GM18951 (cell line): ENCODE results near the gene NOTCH1.
"Not testable (repeated sequence)": the region's sequence is repeated elsewhere in the genome, so short reads cannot be mapped to it uniquely, and the experiment has no call there.

Experiments
- POLR2A ChIP-seq: IDR thresholded peaks from 4 replicates; pipeline ENCODE4 v1.6.1; 2011; ENCODE audit warnings: mild to moderate bottlenecking; ENCODE audit not compliant: insufficient read length, insufficient read depth; ENCODE audit errors: extremely low read depth
- in situ Hi-C: fragments of 300-500 bp; cut with MboI; formaldehyde crosslinking; loops from one replicate; pipeline ENCODE4 v1.12.0; 2022; ENCODE audit warnings: low sequenced_read_pairs, mixed read lengths, inconsistent platforms; ENCODE audit not compliant: unreplicated experiment

Gene NOTCH1

DNA sequence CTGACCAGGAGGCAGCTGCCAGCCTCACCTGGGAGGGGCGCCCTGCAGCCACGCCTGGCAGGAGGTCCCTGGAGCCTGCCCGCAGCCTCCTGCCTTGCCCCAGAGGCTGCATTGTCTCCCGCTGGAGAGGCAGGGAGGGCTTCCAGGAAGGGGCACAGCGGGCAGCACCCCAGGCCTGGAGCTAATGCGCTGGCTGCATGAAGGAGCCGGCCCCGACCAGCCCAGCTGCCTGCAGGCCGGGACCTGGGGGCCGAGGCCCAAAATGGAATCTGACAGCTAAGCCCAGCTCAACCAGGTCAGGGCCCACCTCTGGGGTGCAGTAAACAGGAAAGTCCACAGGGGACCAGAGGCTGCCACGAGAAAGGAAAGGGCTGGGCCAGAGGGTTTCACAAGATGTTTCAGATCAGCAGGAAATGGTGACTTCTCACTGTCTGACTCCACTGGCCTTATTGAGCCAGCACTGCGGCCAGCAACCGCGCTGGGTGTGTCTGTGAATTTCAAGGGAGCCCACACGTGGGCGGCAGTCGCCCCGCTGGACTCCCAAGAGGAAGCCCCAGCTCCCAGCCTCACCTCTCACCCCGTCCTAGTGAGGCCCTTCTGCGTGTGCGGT is 18.6 kb upstream of the NOTCH1 start:
- in situ Hi-C loops: no loop called here
- no peak for TF ChIP-seq POLR2A

DNA sequence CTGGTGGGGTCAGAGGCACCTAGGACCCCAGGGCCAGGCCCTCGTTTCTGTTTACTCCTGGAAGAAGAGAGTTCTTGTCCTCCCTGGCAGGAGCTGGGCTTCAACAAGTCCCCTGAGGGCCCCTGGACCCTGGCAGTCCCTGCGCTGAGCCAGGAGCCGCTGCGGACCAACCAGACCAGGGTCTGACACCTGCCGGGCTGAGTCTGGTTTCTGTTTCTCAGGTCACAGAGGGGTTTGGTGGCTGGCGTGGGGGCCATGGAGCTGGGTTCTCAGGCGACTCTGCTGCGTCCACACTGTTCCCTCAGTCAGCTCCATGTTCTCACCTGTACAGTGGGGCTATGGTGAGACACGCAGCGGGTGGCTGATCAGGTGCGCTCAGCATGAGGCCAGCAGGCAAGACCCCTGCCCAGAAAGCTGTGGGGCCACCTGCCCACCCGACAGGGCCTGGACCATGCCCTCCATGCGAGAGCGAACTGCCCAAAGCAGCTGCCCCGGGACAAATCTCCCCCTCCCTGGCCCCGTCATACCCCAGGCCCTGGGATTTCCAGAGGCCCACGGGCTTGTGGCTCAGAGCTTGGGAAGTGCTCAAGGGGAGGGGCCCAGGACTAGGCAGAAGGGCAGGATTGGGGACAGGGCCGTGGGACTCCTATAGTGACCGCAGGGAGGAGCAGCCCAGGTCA is 17.9 kb upstream of the NOTCH1 start:
- in situ Hi-C loops: no loop called here
- no peak for TF ChIP-seq POLR2A

DNA sequence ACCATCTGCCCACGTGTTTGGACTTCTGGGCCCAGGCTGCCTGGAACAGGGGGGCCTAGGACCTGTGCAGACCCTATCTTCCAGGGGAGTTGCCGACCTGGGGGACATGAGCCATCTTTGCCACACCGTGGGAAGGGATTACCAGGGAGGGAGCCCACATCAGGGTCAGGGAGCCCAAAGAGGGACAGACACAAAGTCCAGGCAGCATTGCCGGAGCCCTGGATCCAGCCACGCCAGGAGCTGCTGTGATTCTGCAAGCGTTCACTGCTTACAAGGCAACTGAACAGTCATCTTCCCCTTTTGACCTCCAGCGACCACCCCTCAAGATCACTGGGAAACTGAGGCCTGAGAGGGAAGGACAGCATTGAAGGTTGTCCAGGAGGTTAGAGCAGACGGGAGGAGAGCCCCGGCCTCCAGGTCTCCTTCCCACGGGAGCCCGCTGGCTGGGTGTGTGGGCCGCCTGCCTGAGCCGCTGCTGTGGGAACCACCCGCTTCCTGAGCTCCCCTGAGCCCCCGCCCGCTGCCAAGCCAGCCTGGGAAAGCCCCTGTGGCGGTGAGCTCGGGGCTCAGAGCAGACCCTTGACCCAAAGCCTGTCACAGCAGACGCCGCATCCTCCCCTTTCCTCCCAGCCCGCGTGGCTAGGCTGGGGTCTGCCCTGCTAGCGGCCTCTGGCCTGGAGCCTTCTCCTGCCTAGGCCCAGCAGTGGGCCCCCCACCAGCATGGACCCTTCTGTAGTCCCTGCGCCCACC is 17.1 kb upstream of the NOTCH1 start:
- no peak for TF ChIP-seq POLR2A
- in situ Hi-C loops: no loop called here

DNA sequence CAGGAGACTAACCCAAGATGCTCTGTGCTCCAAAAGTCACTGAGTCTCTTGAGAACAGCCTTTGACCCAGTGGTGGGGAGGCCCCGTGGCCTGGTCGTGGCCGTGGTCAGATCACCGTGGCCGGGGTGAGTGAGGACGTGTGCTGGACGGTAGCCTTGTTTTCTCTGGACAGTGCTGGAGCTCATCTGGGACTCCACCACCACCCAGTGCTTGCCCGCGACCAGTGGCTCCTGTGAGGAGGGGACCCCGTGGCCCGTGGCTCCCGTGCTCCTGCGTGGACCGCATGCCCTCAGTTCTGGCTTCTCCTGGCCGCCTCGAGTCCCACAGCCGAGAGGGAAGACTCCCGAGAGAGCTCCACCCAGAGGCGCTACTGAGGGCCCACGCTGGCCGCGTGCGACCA is 15.9 kb upstream of the NOTCH1 start:
- in situ Hi-C loops: no loop called here
- no peak for TF ChIP-seq POLR2A

DNA sequence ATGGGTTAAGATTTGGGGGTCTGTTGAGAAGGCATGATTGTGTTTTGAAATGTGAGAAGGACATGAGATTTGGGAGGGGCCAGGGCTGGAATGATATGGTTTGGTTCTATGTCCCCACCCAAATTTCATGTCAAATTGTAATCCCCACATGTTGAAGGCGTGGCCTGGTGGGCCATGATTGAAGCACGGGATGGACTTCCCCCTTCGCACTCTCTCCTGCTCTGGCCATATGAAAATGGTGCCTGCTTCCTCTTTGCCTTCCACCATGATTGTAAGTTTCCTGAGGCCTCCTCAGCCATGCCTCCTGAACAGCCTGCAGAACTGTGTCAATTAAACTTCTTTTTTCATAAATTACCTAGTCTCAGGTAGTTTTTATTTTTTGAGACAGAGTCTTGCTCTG is 14.7 kb upstream of the NOTCH1 start:
- in situ Hi-C loops: no loop called here
- TF ChIP-seq POLR2A: no peak

DNA sequence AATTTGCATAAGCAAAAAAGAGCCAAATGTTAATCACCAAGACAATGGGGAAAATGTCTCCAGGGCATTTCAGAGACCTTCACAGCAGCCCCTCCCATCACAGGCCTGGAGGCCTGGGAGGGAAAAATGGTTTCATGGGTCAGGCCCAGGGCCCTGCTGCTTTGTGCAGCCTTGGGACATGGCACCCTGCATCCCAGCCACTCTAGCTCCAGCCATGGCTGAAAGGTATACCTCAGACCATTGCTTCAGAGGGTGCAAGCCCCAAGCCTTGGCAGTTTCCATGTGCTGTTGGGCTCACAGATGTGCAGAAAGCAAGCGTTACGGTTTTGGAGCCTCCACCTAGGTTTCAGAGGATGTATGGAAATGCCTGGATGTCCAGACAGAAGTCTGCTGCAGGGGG is 13.5 kb upstream of the NOTCH1 start:
- in situ Hi-C loops: not testable (repeated sequence)

DNA sequence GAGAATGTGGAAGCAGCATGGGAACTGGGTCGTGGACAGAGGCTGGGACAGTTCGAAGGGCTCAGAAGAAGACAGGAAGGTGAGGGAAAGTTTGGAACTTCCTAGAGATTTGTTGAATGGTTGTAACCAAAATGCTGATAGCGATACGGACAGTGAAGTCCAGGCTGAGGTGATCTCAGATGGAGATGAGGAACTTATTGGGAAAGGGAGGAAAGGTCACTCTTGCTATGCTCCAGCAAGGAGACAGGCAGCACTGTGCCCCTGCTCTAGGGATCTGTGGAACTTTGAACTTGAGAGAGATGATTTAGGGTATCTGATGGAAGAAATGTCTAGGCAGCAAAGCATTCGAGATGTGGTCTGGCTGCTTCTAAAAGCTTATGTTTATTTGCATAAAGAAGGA is 13.0 kb upstream of the NOTCH1 start:
- in situ Hi-C loops: not testable (repeated sequence)

DNA sequence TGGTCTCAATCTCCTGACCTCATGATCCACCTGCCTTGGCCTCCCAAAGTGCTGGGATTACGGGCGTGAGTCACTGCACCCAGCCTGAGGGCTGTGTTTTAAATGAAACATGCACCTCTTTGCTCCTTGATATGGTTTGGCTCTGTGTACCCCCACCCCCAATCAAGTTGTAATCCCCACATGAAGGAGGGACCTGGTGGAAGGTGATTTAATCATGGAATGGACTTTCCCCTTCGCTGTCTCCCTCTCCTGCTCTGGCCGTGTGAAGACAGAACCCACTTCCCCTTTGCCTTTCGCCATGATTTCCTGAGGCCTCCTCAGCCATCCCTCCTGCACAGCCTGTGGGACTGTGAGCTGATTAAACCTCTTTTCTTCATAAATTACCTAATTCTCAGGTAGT is 12.5 kb upstream of the NOTCH1 start:
- in situ Hi-C loops: no loop called here
- no peak for TF ChIP-seq POLR2A

DNA sequence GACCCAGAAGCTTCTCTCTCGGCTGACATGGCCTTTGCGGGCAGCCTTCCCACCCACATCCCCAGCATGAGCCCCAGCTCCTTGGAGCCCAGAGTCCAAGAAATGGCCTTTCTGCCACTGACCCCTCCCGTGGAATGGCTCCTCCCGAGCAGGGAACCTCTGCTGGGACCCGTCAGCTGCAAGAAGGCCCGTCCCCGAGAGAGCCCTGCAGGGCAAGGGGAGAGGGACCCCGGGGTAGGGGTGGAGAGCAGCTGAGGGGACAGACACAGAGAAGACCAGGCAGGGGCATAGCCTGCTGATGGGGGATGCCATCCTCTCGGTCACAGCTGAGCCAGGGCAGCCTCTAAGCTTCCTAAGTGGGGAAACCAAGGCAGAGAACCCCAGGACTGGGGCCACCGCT is 11.2 kb upstream of the NOTCH1 start:
- in situ Hi-C loops: no loop called here
- no peak for TF ChIP-seq POLR2A

DNA sequence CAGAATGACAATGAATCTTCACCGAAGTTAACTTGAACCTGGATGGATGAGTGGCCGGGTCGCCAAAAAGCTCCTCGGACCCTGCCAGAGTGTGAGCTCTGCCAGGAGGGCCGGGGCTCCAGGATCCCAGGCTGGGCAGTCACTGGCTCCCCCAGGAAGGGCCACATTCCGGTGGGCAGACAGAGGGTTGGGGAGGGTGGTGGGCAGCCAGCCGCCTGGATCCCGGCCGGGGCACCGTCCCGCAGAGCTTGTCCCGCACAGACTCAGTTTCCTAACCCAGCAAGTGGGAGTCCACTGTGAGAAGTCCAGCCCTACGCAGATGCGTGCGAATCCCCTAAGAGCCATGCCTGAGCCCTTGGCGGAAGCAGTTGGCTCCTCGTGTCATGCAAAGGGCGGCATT is 10.3 kb upstream of the NOTCH1 start:
- no peak for TF ChIP-seq POLR2A
- in situ Hi-C loops: no loop called here

DNA sequence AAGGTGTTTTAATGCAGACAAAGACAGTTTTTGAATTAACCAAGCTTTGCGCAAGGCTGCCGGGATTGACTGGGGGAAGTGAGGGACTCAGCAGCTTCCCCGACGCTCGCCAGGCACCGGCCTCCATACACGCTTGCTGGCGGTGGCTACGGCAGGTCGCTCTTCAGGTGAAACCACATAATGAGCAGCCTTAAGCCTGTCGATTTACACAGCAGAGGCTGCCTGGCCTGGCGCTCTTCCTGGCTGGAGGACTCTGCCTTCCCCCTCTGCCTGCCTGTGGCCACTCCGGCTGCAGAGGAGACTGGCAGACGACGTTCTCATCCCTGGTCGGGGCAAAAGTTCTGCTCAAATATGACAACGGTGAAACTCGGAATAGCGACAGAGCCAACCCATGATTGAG is 9.0 kb upstream of the NOTCH1 start:
- no peak for TF ChIP-seq POLR2A
- in situ Hi-C loops: no loop called here

DNA sequence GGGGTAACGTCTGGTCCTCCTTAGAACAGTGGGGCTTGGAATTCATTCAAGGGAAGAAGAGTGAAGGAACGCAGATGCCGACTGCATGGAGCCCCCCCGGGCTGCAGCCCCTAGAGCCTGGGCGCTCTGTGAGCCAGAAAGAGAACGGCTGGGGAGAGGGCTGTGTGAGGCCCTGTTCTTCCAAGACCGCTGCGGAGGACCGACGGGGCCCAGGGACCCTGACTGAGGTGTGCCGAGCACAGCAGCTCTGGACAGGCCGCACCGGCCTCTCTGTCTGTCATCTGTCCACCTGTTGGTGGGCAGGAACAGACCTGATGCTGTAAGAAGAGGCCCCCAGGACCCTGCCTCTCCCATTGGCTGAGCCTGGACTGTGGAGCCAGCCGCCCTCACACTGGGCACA is 7.7 kb upstream of the NOTCH1 start:
- in situ Hi-C loops: no loop called here
- no peak for TF ChIP-seq POLR2A

DNA sequence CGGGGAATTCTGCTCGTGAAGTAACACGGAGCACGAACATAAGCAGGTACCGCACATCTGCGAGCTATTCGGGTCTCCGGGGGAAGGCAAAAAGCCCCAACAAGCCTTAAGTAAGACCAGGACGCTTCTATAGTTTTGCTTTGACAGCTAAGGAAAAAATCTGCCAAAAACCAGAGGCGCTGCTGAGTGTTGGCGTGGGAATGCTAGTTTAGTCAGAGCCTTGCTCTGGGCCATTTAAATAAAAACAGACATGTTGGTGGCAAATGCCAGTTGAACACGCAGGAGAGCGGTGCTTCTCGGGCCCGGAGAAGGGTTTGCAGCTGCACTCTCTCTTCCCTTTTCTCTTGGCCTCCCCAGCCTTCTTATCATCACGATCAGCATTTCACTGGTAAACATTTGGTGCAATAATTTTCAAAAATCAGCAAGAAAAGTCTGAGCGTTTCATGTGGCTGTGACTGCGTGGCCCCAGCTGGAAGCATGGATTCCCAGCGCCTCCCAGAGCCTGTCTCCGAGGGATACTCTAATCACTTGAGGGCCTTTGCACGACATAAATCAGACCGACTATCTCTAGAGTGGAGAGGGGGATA is 6.4 kb upstream of the NOTCH1 start:
- in situ Hi-C loops: no loop called here

More for the DNA sequence above, 6.4 kb upstream of the NOTCH1 start:
- no peak for TF ChIP-seq POLR2A
